SK-N-SH (cell line): ENCODE data around the gene MRGPRG.
"Not testable (repeated sequence)": the region's sequence is repeated elsewhere in the genome, so short reads cannot be mapped to it uniquely, and the experiment has no call there.

ENCODE experiments used
- EP300 ChIP-seq, 2 experiments: IDR thresholded peaks; 2 replicates each; pipeline versions ENCODE4 v1.4.0 to v1.6.1; 2012; ENCODE audit warnings: borderline replicate concordance in 1 of 2, low read depth in 1 of 2, low read length in 1 of 2
- POLR2AphosphoS5 ChIP-seq: IDR thresholded peaks from 2 replicates; pipeline ENCODE4 v1.6.1; 2012; ENCODE audit warnings: low read depth, low read length
- SIN3A ChIP-seq: IDR thresholded peaks from 2 replicates; pipeline ENCODE4 v1.6.1; 2012; ENCODE audit warnings: low read depth, mild to moderate bottlenecking, low read length, moderate library complexity, borderline replicate concordance
- TAF1 ChIP-seq: IDR thresholded peaks from 2 replicates; pipeline ENCODE4 v1.6.1; 2012; ENCODE audit warnings: low read depth, mild to moderate bottlenecking, low read length, moderate library complexity, borderline replicate concordance
- TCF12 ChIP-seq: IDR thresholded peaks from 2 replicates; pipeline ENCODE4 v1.4.0; 2012
- TF ChIP-seq, protein P1 (sequence below): fragments of 200-600 bp; sonication (generic); IDR thresholded peaks from 2 replicates; pipeline ENCODE4 v1.6.1; 2017; ENCODE audit warnings: antibody characterized with exemption, mild to moderate bottlenecking, moderate library complexity
- TF ChIP-seq, protein P2 (sequence below): IDR thresholded peaks from 2 replicates; pipeline ENCODE4 v1.4.0; 2012; ENCODE audit warnings: low read depth

DNA sequence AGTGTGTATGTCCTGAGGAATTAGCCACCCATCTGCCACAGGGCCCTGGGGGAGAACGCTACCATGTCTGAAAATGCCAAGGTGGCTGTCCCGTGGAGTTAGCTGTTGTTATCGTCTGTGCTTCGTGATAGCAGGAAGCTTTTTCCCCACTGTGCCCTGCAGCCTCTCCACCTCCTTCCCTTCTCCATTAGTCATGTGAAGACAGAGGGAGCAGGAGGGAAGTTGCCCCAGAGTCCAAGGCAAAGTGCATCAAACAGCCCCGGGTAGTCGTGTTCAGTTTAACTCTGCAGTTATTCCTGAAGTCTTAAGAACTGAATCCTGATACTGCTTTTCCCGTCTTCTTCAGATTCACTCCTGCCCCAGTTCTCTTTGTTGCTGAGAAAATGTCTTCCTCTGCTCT is 43.9 kb upstream of the MRGPRG start:
- TF ChIP-seq SIN3A; TCF12; EP300 (IDR thresholded peaks at IDR 0.05; ENCODE audit: borderline replicate concordance in 1 of 2, low read depth in 1 of 2, low read length in 1 of 2); TAF1; POLR2AphosphoS5: not testable (repeated sequence)
- TF ChIP-seq, protein P1, sequence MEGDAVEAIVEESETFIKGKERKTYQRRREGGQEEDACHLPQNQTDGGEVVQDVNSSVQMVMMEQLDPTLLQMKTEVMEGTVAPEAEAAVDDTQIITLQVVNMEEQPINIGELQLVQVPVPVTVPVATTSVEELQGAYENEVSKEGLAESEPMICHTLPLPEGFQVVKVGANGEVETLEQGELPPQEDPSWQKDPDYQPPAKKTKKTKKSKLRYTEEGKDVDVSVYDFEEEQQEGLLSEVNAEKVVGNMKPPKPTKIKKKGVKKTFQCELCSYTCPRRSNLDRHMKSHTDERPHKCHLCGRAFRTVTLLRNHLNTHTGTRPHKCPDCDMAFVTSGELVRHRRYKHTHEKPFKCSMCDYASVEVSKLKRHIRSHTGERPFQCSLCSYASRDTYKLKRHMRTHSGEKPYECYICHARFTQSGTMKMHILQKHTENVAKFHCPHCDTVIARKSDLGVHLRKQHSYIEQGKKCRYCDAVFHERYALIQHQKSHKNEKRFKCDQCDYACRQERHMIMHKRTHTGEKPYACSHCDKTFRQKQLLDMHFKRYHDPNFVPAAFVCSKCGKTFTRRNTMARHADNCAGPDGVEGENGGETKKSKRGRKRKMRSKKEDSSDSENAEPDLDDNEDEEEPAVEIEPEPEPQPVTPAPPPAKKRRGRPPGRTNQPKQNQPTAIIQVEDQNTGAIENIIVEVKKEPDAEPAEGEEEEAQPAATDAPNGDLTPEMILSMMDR, result not testable (repeated sequence)
- TF ChIP-seq, protein P2, sequence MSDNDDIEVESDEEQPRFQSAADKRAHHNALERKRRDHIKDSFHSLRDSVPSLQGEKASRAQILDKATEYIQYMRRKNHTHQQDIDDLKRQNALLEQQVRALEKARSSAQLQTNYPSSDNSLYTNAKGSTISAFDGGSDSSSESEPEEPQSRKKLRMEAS, result not testable (repeated sequence)
